K562 (cell line): Measurements from ENCODE around the gene DYRK1A. TPM values are rescaled to one million over a fixed set of nuclear protein-coding genes. Genes with fewer than 3 reads are reported as not detected.

ENCODE experiments used
- CEBPB ChIP-seq: fragments of 450-650 bp; IDR thresholded peaks from 2 replicates; pipeline ENCODE4 v1.6.1; 2016; ENCODE audit warnings: missing genetic modification characterization, missing compliant biosample characterization
- CREB1 ChIP-seq, 2 experiments: sonication (generic) in 1 of 2; formaldehyde crosslinking in 1 of 2; IDR thresholded peaks; 2 replicates each; pipeline versions ENCODE4 v1.6.1 to v1.8.0; 2012 to 2022; ENCODE audit warnings: inconsistent platforms in 1 of 2, mild to moderate bottlenecking in 1 of 2, missing genetic modification reagents in 1 of 2, moderate library complexity in 1 of 2
- ETS1 ChIP-seq: conservative IDR thresholded peaks from 2 replicates; pipeline ENCODE4 v1.6.1; 2011; ENCODE audit warnings: low read depth, mild to moderate bottlenecking, low read length; ENCODE audit not compliant: control insufficient read depth
- ETS2 ChIP-seq: IDR thresholded peaks from 2 replicates; pipeline ENCODE4 v1.6.1; 2016; ENCODE audit warnings: borderline replicate concordance, missing genetic modification characterization, mild to moderate bottlenecking, moderate library complexity, missing compliant biosample characterization; ENCODE audit not compliant: poor library complexity, severe bottlenecking
- IRF9 ChIP-seq: fragments of 450-650 bp; IDR thresholded peaks from 2 replicates; pipeline ENCODE4 v1.6.1; 2016; ENCODE audit warnings: missing biosample characterization, missing genetic modification characterization
- KHSRP ChIP-seq: fragments of 450-650 bp; IDR thresholded peaks from 2 replicates; pipeline ENCODE4 v1.6.1; 2017
- NR0B1 ChIP-seq: fragments of 450-650 bp; IDR thresholded peaks from one replicate; pipeline ENCODE4 v1.6.1; 2018; ENCODE audit warnings: mild to moderate bottlenecking, moderate library complexity; ENCODE audit not compliant: partially characterized antibody
- NR2C2 ChIP-seq, 2 experiments: fragments of 200-800 bp in 1 of 2; sonication (Bioruptor generic) in 1 of 2; sonication (generic) in 1 of 2; formaldehyde crosslinking in 1 of 2; IDR thresholded peaks; 2 replicates each; pipeline versions ENCODE4 v1.6.1 to v1.8.0; 2016 to 2022; ENCODE audit warnings: mild to moderate bottlenecking in 1 of 2, missing compliant biosample characterization in 1 of 2, missing genetic modification characterization in 1 of 2, missing genetic modification reagents in 1 of 2
- PRMT5 ChIP-seq: sonication (generic); formaldehyde crosslinking; IDR thresholded peaks from 2 replicates; pipeline ENCODE4 v1.5.0; 2020; ENCODE audit warnings: missing genetic modification reagents
- PYGO2 ChIP-seq: fragments of 450-650 bp; IDR thresholded peaks from 2 replicates; pipeline ENCODE4 v1.6.1; 2016; ENCODE audit warnings: mild to moderate bottlenecking, missing genetic modification characterization, moderate library complexity, missing compliant biosample characterization
- REST ChIP-seq, 2 experiments: fragments of 450-650 bp; formaldehyde crosslinking in 1 of 2; IDR thresholded peaks; 2 replicates each; pipeline versions ENCODE4 v1.4.0 to v1.6.1; 2014 to 2020; ENCODE audit warnings: mild to moderate bottlenecking in 2 of 2, borderline replicate concordance in 1 of 2, low read depth in 1 of 2
- SRF ChIP-seq, 2 experiments: fragments of 250-450, 450-650 bp in 1 of 2; sonication (Bioruptor Pico) in 1 of 2; sonication (generic) in 1 of 2; formaldehyde crosslinking; IDR thresholded peaks; 2 replicates each; pipeline versions ENCODE4 v1.5.0 to v1.5.1; 2020 to 2022; ENCODE audit warnings: mild to moderate bottlenecking in 1 of 2, missing genetic modification reagents in 1 of 2
- TEAD1 ChIP-seq, 2 experiments: fragments of 450-650 bp in 1 of 2; sonication (generic) in 1 of 2; formaldehyde crosslinking; IDR thresholded peaks; 2 replicates each; pipeline versions ENCODE4 v1.4.0 to v1.8.0; 2020 to 2022; ENCODE audit warnings: mild to moderate bottlenecking in 2 of 2, missing genetic modification reagents in 1 of 2
- ZNF143 ChIP-seq: sonication (generic); formaldehyde crosslinking; IDR thresholded peaks from 2 replicates; pipeline ENCODE4 v1.9.0; 2022; ENCODE audit warnings: mild to moderate bottlenecking, missing genetic modification reagents
- ZNF3 ChIP-seq: fragments of 250-450 bp; sonication (Bioruptor Pico); IDR thresholded peaks from 2 replicates; pipeline ENCODE4 v1.5.0; 2021; ENCODE audit warnings: mild to moderate bottlenecking, moderate library complexity
- polyA plus RNA-seq, 8 experiments: library from polyadenylated mRNA; depleted of rRNA in 4 of 8; stranded (reverse) in 5 of 8; unstranded in 3 of 8; fragments of >200 nt; fragmentation: Nextera tagmentation in 2 of 8; fragmentation: Illumina TruSeq in 1 of 8; extraction: Ambion mirVana in 2 of 8; extraction: Trizol in 1 of 8; gene quantifications; 2 replicates each; pipeline versions ENCODE4 v1.2.1 to v1.2.3, GENCODE V29; 2011 to 2014; ENCODE audit warnings: inconsistent platforms in 1 of 8, missing spikeins in 1 of 8
- total RNA-seq, 7 experiments: library from RNA; depleted of rRNA in 6 of 7; stranded (reverse); fragments of >200 nt in 6 of 7; fragmentation: Illumina TruSeq in 2 of 7; extraction: Trizol in 2 of 7; gene quantifications; 2 replicates each; pipeline versions ENCODE4 v1.2.1 to v1.2.3, GENCODE V29; 2011 to 2021; ENCODE audit warnings: low replicate concordance in 1 of 7

The DYRK1A gene
- total and polyA plus RNA-seq, 9 of the 15 experiments (the other 6 are each of a cell fraction or from before 2014, with no cell fraction given) = 3.7 to 64.8 (median 42.3) TPM

- TF ChIP-seq REST (IDR thresholded peaks at IDR 0.05; ENCODE audit: borderline replicate concordance) (no peak), REST (CRISPR knock-in tag; IDR thresholded peaks at IDR 0.05; ENCODE audit: low read depth) (no peak), NR2C2 (CRISPR knock-in tag; IDR thresholded peaks at IDR 0.05) (no peak), NR2C2 (tag; IDR thresholded peaks at IDR 0.05) (no peak), IRF9 (tag) (peak; percentile 24; the same call in 1 of the 2 replicates), SRF (CRISPR knock-in tag; IDR thresholded peaks at IDR 0.05) (no peak), CREB1 (IDR thresholded peaks at IDR 0.05) (no peak), CREB1 (CRISPR knock-in tag; IDR thresholded peaks at IDR 0.05) (no peak), ZNF143 (CRISPR knock-in tag) (no peak), ETS1 (no peak), PYGO2 (tag) (no peak), TEAD1 (CRISPR knock-in tag; IDR thresholded peaks at IDR 0.05) (no peak), ETS2 (tag) (no peak), PRMT5 (CRISPR knock-in tag) (no peak), KHSRP (no peak), ZNF3 (CRISPR knock-in tag) (no peak), CEBPB (tag) (no peak), NR0B1 (no peak)
Measured at GRCh38 chr21:37450445-37450941, 83.9 kb downstream of the DYRK1A start (continued).
